ENCODE measurements around the gene NBEA. TPM values are rescaled to one million over a fixed set of nuclear protein-coding genes. Genes with fewer than 3 reads are reported as not detected.
"Not testable (repeated sequence)": the region's sequence is repeated elsewhere in the genome, so short reads cannot be mapped to it uniquely, and the experiment has no call there.

NBEA gene
- total and polyA plus RNA-seq, 12 donors, result 3.1 to 19.7 (median 14.2) TPM

DNA sequence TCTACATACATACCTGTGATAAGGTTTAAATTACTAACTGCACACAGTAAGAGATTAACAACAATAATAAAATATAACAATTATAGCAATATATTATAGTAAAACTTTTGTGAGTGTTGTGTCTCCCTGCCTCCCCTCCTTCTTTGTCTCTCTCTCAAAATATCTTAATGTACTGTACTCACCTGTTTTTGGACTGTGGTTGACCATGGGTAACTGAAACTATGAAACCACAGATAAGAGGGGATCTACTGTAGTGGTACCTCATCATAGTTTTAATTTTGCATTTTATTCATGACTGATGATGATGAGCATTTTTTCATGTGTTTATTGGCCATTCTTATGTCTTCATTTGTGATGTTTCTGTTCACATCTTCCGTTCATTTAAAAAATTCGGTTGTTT lies 104.5 kb downstream of the NBEA start:
- Histone ChIP-seq H3K4me3 (no peak overlapping the region), H3K36me3 (replicated peaks in 1 of 2) (no peaks in the 10 kb centered on the region), H3K9me3 (replicated peaks in 1 of 3) (no peaks in the 10 kb centered on the region), H3K4me1 (replicated peaks in 1 of 2) (no peaks in the 10 kb centered on the region), H3K27ac (no peak overlapping the region), H3K27me3 (no peaks in the 10 kb centered on the region)
- TF ChIP-seq, protein P1, sequence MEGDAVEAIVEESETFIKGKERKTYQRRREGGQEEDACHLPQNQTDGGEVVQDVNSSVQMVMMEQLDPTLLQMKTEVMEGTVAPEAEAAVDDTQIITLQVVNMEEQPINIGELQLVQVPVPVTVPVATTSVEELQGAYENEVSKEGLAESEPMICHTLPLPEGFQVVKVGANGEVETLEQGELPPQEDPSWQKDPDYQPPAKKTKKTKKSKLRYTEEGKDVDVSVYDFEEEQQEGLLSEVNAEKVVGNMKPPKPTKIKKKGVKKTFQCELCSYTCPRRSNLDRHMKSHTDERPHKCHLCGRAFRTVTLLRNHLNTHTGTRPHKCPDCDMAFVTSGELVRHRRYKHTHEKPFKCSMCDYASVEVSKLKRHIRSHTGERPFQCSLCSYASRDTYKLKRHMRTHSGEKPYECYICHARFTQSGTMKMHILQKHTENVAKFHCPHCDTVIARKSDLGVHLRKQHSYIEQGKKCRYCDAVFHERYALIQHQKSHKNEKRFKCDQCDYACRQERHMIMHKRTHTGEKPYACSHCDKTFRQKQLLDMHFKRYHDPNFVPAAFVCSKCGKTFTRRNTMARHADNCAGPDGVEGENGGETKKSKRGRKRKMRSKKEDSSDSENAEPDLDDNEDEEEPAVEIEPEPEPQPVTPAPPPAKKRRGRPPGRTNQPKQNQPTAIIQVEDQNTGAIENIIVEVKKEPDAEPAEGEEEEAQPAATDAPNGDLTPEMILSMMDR (IDR thresholded peaks at IDR 0.05), result no peak
- no peak for TF ChIP-seq POLR2A (IDR thresholded peaks at IDR 0.05)
- intact Hi-C loops (cut with DNase I), result no loop called here
- 69 to 98% (median 96%) methylated on average over 2 of the region's 2 CpGs for WGBS, 4 donors
- no peak for DNase-seq

DNA sequence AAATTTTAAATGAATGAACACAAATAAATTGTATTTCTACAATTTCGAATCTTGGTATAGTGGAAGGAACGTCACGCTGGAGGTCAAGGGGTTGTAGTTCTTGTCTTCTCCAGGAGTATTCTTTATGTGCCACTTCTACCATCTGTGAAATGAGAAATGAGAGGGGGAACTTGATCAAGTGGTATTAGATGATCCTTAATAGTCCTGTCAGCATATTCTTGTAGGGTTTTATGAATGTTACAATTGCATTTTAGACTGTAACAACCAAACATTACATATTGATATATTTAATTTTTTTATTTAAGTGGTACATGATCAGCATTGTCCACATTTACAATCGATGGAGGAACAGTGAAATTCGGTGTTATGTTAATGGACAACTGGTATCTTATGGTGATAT lies 113.6 kb downstream of the NBEA start:
- H3K36me3 ChIP-seq (replicated peaks in 1 of 2), result no peaks in the 10 kb centered on the region
- no peaks in the 10 kb centered on the region for H3K4me1 ChIP-seq (replicated peaks in 1 of 2)
- H3K27ac ChIP-seq, result no peak overlapping the region
- no peak for DNase-seq
- intact Hi-C loops (cut with DNase I), result no loop called here
- no peaks in the 10 kb centered on the region for H3K9me3 ChIP-seq (replicated peaks in 1 of 3)
- H3K4me3 ChIP-seq, result no peak overlapping the region
- H3K27me3 ChIP-seq, result no peaks in the 10 kb centered on the region
- 93 to 97% (median 95%) methylated on average over 5 of the region's 5 CpGs for WGBS, 4 donors
- TF ChIP-seq, protein P1 (IDR thresholded peaks at IDR 0.05), result no peak
- TF ChIP-seq POLR2A (IDR thresholded peaks at IDR 0.05), result no peak

DNA sequence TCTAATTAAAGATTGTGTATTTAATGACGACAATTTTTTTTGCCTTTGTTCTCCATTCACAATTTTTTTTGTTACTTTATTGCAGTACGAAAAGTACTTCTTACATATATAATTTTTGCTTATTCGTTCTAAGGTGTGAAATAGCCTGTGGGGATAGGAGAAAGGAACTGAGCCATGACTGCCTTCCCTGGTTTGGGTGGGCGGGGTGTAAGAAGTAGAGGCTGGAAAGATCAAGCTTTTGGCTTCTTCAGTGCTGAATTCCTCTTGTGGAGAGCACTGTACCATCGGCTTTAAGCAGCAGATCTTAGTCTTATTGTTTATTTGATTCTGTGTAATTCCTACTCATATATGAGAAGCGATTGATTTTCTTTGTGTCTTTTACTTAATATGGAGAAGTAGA lies 115.8 kb downstream of the NBEA start:
- no peaks in the 10 kb centered on the region for H3K36me3 ChIP-seq (replicated peaks in 1 of 2)
- H3K4me3 ChIP-seq, result no peak overlapping the region
- no peak for DNase-seq
- H3K4me1 ChIP-seq (replicated peaks in 1 of 2), result no peaks in the 10 kb centered on the region
- H3K9me3 ChIP-seq (replicated peaks in 1 of 3), result no peaks in the 10 kb centered on the region
- H3K27ac ChIP-seq, result no peak overlapping the region
- no peak for TF ChIP-seq POLR2A (IDR thresholded peaks at IDR 0.05)
- TF ChIP-seq, protein P1 (IDR thresholded peaks at IDR 0.05), result no peak
- H3K27me3 ChIP-seq, result no peaks in the 10 kb centered on the region
- intact Hi-C loops (cut with DNase I), result no loop called here
- 92 to 97% (median 96%) methylated on average over 6 of the region's 6 CpGs for WGBS, 4 donors

DNA sequence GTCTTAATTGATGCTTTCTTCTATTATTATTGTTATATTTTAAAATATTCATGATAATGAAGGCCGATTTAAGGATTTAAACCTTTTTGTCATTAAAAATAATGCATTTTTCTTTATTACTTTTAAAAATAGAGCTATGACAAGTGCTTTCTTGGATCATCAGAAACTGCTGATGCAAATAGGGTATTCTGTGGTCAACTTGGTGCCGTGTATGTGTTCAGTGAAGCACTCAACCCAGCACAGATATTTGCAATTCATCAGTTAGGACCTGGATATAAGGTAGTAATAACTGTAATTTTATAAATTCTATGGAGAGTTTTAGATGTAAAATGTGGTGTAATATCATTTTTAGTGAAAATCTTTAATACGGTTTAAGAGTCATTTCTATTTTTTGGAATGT lies 116.5 kb downstream of the NBEA start:
- H3K36me3 ChIP-seq (replicated peaks in 1 of 2); H3K4me1 ChIP-seq (replicated peaks in 1 of 2); H3K9me3 ChIP-seq (replicated peaks in 1 of 3); H3K4me3 ChIP-seq; H3K27ac ChIP-seq; DNase-seq; intact Hi-C loops (cut with DNase I); H3K27me3 ChIP-seq: not testable (repeated sequence)
- 90 to 97% (median 92%) methylated on average over 3 of the region's 3 CpGs for WGBS, 4 donors

DNA sequence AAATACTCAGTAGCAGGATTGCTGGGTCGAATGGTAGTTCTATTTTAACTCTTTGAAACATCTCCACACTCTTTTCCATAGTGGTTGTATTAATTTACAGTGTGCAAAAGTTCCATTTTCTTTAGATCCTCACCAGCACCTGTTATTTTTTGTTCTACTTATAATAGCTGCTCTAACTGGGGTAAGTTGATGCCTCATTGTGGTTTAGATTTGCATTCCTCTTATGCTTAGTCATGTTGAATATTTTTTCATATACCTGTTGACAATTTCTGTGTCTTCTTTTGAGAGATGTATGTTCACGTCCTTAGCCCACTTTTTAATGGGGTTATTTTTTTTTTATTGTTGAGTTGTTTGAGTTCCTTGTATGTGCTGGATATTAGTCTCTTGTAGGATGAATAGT lies 144.6 kb downstream of the NBEA start:
- 81 to 93% (median 93%) methylated on average over 2 of the region's 2 CpGs for WGBS, 4 donors
- intact Hi-C loops (cut with DNase I), result no loop called here

More for the DNA sequence above, 144.6 kb downstream of the NBEA start:
- H3K4me1 ChIP-seq (replicated peaks in 1 of 2), result no peaks in the 10 kb centered on the region
- no peaks in the 10 kb centered on the region for H3K9me3 ChIP-seq (replicated peaks in 1 of 3)
- no peak for TF ChIP-seq POLR2A (IDR thresholded peaks at IDR 0.05)
- TF ChIP-seq, protein P1 (IDR thresholded peaks at IDR 0.05), result no peak
- H3K4me3 ChIP-seq, result no peak overlapping the region
- no peaks in the 10 kb centered on the region for H3K27me3 ChIP-seq
- no peak for DNase-seq
- no peaks in the 10 kb centered on the region for H3K36me3 ChIP-seq (replicated peaks in 1 of 2)
- no peak overlapping the region for H3K27ac ChIP-seq
